ENCODE measurements around the gene TCEAL7.

DNA sequence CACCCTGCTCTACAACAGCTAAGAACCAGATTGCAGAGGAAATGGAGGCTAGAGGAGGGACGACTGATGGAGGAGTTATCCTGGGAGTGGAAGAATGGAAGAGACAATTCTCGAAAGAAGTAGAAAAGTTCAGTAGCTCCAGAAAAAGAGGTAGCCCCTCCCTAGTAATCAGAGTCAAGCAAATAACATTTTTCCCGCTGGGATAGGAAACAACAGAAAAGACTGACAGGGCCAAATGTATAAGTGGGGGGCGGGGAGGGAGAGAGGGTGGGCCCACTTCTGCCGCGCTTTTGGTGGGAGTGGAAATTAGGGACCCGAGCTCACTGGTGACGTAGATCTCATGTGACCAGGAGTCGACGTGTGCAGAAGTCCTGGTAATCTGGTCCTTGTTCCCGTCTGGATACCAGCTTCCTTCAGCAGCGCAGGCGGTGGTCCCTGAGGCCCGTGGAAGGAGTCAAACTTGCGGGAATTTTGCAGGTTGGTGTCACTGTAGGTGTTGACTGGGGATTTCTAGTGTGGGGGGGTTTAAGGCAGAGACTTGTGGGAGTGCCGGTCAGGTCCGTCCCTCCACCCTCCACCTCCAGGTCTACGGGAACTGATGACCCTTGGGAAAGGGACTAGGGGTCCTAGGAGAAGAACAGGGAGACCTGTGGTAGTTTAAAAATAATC, 26.2 kb downstream of the TCEAL7 start, which contains the start of gene TCEAL9:
- peak in 2 of 4 donors; percentile 28 to 49 for TF ChIP-seq POLR2A (IDR thresholded peaks at IDR 0.05)
- TF ChIP-seq, protein P1, sequence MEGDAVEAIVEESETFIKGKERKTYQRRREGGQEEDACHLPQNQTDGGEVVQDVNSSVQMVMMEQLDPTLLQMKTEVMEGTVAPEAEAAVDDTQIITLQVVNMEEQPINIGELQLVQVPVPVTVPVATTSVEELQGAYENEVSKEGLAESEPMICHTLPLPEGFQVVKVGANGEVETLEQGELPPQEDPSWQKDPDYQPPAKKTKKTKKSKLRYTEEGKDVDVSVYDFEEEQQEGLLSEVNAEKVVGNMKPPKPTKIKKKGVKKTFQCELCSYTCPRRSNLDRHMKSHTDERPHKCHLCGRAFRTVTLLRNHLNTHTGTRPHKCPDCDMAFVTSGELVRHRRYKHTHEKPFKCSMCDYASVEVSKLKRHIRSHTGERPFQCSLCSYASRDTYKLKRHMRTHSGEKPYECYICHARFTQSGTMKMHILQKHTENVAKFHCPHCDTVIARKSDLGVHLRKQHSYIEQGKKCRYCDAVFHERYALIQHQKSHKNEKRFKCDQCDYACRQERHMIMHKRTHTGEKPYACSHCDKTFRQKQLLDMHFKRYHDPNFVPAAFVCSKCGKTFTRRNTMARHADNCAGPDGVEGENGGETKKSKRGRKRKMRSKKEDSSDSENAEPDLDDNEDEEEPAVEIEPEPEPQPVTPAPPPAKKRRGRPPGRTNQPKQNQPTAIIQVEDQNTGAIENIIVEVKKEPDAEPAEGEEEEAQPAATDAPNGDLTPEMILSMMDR (IDR thresholded peaks at IDR 0.05), result no peak

Measured in stomach (tissue), 4 donors.